Stimulated activated CD4-positive, alpha-beta T cell treated with anti-CD3 and anti-CD28 coated beads, Interleukin-12 subunit alpha, Interleukin-12 subunit beta, amount 100 ng/mL, for 48 hours (primary cell): ENCODE data around the gene TPCN2.

Source experiments
- DNase-seq, 3 donors: peaks; one replicate each; pipeline ENCODE4 v3.0.0-alpha.2; 2020; ENCODE audit warnings: low read depth in 2 of 3, low spot score in 1 of 3

Gene TPCN2

DNA sequence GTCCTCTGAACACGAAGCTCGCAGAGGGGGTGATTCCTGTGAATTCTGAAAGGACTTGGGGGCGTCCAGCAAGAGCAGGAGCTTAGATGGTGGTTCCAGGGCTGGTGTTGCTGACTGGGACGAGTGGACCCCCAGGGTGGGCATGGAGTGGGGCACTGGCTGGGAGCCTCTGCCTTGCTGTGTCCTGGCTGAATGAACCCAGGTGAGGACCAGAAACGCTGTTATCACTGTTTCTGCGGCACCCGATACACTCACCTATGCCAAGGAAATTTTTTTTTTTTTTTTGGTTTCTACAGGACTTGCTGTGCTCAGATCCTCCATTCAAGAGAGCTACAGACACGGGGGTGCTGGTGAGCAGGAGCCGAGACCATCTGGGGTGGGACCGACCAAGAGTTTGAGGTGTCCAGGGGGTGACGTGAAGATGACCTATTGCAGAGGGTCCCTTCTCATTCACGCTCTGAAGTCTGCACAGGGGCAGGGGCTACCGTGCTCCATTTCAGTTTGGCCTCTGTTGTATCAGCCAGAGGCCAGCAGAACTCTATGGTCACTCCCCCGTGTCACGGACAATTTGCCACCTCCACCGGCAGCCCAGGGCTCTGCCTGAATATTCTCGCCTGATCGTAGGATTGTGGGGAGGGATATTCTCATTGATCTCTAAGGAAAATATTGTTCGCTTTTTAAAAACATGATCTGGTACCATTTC, 110.6 kb downstream of the TPCN2 start:
- DNase-seq = no peak

DNA sequence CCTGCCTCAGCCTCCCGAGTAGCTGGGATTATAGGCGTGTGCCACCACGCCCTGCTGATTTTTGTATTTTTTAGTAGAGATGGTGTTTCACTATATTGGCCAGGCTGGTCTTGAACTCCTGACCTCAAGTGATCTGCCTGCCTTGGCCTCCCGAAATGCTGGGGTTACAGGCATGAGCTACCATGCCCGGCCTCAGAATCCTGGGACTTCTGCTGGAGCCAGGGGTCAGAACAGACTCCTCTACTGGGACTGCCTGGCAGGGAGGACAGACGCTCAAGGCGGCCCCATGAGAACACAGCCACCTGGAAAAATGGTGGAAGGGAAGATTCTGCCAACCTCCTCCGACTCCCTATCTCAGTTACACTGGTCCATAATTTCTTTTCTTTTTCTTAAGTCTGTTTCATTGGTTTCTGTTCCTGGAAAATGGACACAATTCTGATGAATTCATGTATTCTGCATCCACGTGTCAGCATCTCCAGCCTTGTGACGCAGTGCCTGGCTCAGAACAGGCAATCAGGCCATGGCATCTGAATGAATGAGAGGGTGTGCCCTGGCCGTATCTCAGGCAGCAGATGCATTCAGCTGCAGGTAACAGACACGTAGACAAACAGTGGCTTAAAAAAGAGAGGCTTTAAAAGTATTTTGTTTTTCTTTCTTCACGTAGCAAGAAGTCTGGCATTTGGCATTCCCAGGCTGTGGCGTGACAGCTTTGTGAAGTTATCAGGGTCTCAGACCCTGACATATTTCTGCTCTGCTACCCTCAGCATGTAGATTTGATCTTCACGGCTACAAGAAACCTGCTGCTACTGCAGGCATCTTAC, 111.8 kb downstream of the TPCN2 start:
- no peak for DNase-seq

- no peak for DNase-seq
Observed at GRCh38 chr11:69161117-69161407, 112.3 kb downstream of the TPCN2 start.

DNA sequence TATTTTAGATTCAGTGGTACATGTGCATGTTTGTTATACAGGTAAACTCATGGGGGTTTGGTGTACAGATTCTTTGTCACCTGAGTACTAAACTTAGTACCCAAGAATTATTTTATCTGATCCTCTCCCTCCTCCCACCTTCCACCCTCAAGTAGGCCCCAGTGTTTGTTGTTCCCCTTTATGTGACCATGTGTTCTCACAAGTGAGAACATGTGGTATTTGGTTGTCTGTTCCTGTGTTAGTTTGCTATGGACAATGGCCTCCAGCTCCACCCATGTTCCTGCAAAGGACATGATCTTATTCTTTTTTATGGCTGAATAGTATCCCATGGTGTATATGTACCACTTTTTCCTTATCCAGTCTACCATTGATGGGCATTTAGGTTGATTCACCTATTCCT, 113.8 kb downstream of the TPCN2 start:
- no peak for DNase-seq

- no peak for DNase-seq
Observed at GRCh38 chr11:69163842-69164241, 115.1 kb downstream of the TPCN2 start.

DNA sequence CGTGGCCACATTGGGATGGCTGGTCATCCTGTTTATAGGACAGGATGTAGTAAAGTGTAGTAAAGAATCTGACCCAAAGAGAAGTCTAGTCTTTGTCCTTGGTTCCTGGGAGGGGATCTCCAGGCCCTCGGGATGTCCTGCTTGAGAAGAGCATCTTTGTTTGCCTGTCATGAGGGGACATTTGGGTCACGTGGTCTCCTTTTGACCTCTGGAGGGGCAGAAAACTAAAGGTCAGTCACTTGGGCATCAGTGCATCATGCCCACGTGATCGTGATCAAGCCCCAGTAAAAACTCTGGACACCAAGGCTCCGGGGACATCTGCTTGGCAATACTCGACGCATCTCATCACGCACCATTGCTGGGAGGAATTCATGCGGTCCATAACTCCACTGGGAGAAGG, 116.1 kb downstream of the TPCN2 start:
- DNase-seq = no peak

- no peak for DNase-seq
Observed at GRCh38 chr11:69165775-69166174, 117.0 kb downstream of the TPCN2 start.

DNA sequence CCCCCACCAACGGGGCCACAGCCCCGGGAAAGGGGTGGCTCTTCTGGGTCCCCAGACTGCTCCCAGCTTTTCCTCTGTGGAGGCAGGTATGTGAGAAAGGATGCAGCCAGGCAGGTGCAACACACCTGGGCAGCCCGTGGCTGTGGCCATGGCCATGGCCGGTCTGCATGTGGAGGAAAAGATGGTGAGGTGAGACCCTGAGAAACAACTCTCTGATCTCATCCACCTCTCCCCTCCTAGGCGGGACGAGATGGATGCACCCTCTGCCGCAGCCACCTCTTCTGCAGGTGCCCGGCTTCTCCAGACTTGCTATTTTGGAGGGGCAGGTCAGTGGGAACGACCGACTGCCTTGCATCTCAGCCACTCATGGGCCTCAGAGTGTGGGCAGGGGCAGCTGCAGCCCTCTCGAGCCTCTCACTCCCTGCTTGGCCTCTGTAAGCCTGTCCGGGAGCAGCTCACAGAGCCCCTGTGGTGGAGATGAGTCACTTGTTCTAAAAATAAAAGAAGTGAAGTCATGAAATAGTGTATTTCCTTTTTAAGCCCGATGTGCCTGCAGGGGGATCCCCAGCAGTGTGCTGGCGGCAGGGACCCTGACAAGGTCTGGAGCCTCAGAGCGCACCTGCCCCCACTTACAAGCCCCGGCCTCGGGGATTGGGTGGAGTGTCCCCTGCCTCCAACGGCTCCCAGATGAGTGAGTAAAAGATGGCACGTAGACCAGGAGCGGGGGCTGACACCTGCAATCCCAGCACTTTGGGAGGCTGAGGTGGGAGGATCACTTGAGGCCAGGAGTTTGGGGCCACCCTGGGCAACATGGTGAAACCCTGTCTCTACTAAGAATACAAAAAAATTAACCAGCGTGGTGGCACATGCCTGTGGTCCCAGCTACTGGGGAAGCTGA, 117.7 kb downstream of the TPCN2 start:
- peak; percentile 22 to 48 (median 26) for DNase-seq

GRCh38 chr11:69167130-69167915, 118.6 kb downstream of the TPCN2 start:
- DNase-seq = no peak

GRCh38 chr11:69167916-69168691, 119.4 kb downstream of the TPCN2 start:
- DNase-seq = no peak

DNA sequence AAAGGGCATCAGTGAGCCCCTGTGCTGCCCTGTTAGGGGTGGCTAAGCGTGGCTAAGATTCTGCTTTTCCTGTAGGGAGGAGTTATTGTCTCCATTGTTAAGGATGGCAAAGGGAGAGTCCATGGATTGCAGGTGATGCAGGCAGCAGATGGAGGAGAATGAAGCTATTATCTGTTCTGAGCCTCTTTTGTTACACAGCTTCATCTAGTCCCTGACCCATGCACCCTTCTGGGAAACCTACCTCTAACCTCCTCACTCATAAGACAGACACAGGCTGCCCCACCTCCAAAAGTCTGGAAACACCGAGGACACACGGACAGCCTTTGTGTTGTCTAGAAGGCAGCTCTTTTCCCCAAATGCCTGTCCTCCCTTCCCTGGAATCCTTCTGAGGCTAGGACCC, 120.7 kb downstream of the TPCN2 start:
- DNase-seq = no peak

DNA sequence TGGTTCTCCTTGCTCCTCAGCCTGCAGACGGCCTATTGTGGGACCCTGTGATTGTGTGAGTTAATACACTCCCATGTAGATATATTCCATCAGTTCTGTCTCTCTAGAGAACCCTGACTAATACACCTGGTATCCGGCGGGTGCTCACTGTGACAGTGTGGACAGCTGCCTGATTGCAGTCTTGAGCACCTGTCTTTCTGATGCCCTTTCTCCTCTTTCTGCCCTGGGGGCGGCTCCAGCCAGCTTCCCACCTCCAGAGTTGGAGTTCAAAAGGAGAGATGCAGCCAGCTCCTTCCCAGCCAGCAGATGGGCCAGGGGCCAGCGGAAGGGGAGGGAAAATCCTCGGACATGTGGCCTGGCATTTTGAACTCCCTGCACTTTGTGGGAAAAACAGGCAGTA, 122.0 kb downstream of the TPCN2 start:
- DNase-seq = no peak

- no peak for DNase-seq
Observed at GRCh38 chr11:69171476-69172240, 122.9 kb downstream of the TPCN2 start.

- no peak for DNase-seq
Observed at GRCh38 chr11:69172674-69173073, 123.9 kb downstream of the TPCN2 start.

GRCh38 chr11:69173331-69173730, 124.6 kb downstream of the TPCN2 start:
- DNase-seq = no peak

- DNase-seq = no peak
Observed at GRCh38 chr11:69173925-69174581, 125.3 kb downstream of the TPCN2 start.

DNA sequence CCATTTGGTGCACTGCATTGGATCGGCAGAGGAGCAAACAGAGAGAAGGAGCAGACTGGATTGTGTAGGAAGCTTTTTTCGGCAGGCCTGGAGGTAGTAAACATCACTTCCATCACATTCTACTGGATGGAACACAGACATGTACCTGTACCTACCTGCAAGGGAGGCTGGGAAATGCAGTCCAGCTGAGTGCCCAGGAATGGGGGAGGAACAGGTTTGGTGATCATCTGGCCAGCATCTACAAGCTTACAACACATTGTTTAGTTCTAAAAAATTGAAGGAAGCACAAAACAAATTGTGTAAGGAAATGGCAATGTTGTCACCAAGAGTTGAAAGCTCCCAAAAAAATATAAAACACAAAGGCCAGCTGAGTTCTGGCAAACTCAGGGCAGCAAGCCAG, 126.1 kb downstream of the TPCN2 start:
- no peak for DNase-seq

DNA sequence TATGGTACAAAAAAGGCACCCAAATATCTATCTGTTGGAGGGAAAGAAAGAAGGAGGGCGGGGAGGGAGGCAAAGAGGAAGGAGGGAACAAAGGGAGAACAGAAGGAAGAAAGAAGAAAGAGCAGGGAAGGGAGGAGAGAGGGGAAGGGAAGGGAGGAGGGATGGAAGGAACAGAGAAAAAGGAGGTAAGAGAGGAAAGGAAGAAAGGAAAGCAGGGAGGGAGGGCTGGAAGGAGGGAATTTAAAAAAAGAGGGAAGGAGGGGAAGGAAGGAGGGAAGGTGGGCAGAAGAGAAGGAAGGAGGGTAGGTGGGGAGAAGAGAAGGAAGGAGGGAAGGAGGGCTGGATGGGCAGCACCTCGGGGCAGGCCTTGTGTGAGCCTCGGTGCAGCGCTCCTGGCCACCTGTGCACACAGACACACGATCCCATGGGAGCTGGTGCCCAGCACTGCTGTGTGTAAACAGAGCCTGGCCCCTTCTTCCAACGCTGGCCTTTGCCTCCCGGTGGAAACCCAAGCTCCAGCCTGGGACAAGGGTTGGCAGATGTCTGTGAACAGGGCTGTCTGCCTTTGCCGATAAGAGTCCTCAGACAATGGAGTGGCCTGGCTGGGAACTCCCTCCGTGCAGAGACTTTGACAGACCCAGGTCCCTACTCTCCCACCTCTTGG, 130.2 kb downstream of the TPCN2 start:
- DNase-seq = no peak
